HT-29 (cell line): ENCODE measurements around the gene ARIH2. TPM values are rescaled to one million over a fixed set of nuclear protein-coding genes. Genes with fewer than 3 reads are reported as not detected.
"Not testable (repeated sequence)": the region's sequence is repeated elsewhere in the genome, so short reads cannot be mapped to it uniquely, and the experiment has no call there.

Experiments
- DNase-seq: peaks from one replicate; pipeline ENCODE4 v3.0.0-alpha.2; 2015; ENCODE audit warnings: low spot score
- total RNA-seq: library from RNA; depleted of rRNA; stranded (reverse); fragments of >200 nt; shearing (Covaris generic); gene quantifications from 2 replicates; pipeline ENCODE4 v1.2.3, GENCODE V29; 2014

ARIH2 gene
- total RNA-seq, 1 experiment from 2014 or later: 48.0 TPM

DNA sequence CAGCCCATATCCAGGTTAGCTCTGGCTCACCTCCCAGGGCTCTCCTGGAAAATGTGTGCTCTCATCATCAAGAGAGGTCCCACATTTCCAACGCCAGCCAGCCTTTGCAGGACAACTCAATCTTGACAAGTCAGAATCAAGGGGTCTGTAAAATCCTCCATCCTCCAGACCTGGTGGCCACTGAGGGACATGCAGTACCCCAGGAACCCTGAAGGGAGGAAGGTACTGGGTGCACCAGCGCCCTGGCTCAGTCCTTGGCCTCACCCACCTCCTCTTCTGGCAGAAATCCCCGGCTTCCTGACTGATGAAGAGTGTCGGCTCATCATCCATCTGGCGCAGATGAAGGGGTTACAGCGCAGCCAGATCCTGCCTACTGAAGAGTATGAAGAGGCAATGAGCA, 82.5 kb downstream of the ARIH2 start:
- DNase-seq: no peak

GRCh38 chr3:49004352-49005302, 86.0 kb downstream of the ARIH2 start:
- peak; percentile 16 for DNase-seq

GRCh38 chr3:49005303-49005680, 86.7 kb downstream of the ARIH2 start:
- DNase-seq: no peak

DNA sequence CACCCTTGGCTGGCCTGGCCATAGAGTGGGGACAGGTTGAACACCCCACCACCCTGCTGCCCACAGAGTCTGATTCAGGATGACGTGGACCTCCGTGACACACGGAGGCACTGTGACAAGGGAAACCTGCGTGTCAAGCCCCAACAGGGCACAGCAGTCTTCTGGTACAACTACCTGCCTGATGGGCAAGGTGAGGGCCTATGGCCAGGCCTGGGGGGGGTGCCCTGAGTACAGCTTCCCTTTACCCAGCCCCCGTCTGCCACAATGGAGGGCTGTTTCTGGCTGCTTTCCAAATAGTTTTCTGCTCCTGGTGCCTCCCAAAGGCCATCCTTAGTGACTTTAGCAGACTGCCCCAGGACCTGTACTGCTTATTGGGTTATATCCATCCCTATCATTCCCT, 87.4 kb downstream of the ARIH2 start:
- no peak for DNase-seq

- DNase-seq: peak; percentile 37
Measured at GRCh38 chr3:49006408-49007067, 87.9 kb downstream of the ARIH2 start.

GRCh38 chr3:49007068-49007770, 88.6 kb downstream of the ARIH2 start, which contains the start of gene WDR6:
Gene WDR6 (plus strand): TSS chr3:49007391. CDS start chr3:49007432, 41 bp downstream.
- DNase-seq: peak; percentile 93

DNA sequence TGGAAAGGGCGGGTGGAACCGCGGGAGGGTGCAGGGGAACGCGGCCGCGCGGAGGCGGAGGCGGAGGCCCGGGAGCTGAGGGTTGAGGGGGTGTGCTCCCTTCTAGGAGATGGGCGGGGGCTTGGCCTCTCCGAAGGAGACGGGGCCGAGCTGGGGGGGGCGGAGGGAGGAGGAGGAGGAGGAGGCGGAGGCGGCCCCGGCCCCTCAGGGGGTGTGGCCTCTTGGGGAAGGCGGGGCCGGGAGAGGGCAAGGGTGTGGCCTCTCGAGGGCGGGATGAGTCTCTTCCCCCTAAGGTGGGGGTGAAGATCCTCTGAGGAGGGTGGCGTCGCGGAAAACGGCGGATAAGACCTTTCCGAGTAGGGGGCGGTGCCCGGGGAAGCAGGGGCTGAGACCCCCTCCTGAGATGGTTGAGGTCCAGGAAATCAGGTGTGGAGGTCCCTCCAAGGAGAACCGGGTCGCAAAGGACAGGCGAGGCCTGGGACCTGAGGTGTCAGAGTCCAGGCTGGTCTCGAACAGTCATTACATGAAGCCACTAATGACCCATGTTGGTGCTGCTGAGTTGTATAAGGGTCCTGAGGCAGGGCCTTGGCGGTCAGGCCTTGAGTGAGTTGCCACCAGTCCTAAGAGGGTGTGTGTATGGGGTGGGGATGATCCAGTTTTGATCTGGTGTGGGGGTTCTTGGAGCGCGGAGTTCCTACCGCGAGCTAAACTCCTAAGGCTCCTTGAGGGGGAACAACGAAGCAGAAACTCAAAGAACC, 89.3 kb downstream of the ARIH2 start:
- peak; percentile 72 for DNase-seq

- DNase-seq: not testable (repeated sequence)
Measured at GRCh38 chr3:49008627-49009026, 90.0 kb downstream of the ARIH2 start.

- no peak for DNase-seq
Measured at GRCh38 chr3:49009396-49009795, 90.8 kb downstream of the ARIH2 start.

DNA sequence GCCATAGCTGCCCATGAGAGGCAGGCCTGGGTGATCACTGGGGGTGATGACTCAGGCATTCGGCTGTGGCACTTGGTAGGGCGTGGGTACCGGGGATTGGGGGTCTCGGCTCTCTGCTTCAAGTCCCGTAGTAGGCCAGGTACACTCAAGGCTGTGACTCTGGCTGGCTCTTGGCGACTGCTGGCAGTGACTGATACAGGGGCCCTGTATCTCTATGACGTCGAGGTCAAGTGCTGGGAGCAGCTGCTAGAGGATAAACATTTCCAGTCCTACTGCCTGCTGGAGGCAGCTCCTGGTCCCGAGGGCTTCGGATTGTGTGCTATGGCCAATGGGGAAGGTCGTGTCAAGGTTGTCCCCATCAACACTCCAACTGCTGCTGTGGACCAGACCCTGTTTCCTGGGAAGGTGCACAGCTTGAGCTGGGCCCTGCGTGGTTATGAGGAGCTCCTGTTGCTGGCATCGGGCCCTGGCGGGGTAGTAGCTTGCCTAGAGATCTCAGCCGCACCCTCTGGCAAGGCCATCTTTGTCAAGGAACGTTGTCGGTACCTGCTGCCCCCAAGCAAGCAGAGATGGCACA, 93.9 kb downstream of the ARIH2 start:
- no peak for DNase-seq

DNA sequence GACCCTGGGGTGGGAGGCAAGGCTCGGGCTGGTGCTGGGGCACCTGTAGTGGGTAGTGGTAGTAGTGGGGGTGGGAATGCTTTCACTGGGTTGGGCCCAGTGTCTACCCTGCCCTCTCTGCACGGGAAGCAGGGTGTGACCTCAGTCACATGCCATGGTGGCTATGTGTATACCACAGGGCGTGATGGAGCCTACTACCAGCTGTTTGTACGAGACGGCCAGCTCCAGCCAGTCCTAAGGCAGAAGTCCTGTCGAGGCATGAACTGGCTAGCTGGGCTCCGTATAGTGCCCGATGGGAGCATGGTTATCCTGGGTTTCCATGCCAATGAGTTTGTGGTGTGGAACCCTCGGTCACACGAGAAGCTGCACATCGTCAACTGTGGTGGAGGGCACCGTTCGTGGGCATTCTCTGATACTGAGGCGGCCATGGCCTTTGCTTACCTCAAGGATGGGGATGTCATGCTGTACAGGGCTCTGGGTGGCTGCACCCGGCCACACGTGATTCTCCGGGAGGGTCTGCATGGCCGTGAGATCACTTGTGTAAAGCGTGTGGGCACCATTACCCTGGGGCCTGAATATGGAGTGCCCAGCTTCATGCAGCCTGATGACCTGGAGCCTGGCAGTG, 94.6 kb downstream of the ARIH2 start:
- no peak for DNase-seq

GRCh38 chr3:49013738-49014660, 95.4 kb downstream of the ARIH2 start:
- DNase-seq: peak; percentile 60

DNA sequence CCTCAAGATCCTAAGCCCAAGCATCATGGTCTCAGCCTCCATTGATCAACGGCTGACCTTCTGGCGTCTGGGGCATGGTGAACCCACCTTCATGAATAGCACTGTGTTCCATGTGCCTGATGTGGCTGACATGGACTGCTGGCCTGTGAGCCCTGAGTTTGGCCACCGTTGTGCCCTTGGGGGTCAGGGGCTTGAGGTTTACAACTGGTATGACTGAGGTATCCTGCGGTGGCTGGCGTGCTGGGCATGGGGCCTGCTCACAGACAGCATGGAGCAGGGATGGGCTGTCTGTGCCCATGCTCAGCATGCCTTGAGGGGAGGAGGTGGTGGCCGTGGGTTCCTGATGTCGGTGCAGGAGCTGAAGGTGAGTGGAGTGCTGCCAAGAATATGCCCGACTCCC, 96.4 kb downstream of the ARIH2 start:
- no peak for DNase-seq

GRCh38 chr3:49015765-49016164, 97.1 kb downstream of the ARIH2 start:
- no peak for DNase-seq

GRCh38 chr3:49016414-49017228, 98.0 kb downstream of the ARIH2 start:
- DNase-seq: no peak

GRCh38 chr3:49017229-49017970, 98.8 kb downstream of the ARIH2 start:
- DNase-seq: no peak

- peak; percentile 61 for DNase-seq
Measured at GRCh38 chr3:49017971-49018706, 99.5 kb downstream of the ARIH2 start, which contains the start of gene DALRD3. Gene DALRD3 (minus strand): TSS chr3:49018580. CDS start chr3:49018564, 16 bp downstream.
